Occipital lobe (tissue), 2 donors: ENCODE measurements around the gene PRSS50. TPM values are rescaled to one million over a fixed set of nuclear protein-coding genes. Genes with fewer than 3 reads are reported as not detected.
"Not testable (repeated sequence)": the region's sequence is repeated elsewhere in the genome, so short reads cannot be mapped to it uniquely, and the experiment has no call there.

ENCODE experiments used
- DNase-seq: peaks from one replicate; lab custom pipeline; 2025; lab: John Stamatoyannopoulos, UW
- total RNA-seq: library from RNA; depleted of rRNA; stranded (reverse); fragments of >200 nt; gene quantifications from one replicate; pipeline ENCODE4 v1.2.3, GENCODE V29; 2014

The PRSS50 gene
- total RNA-seq, 1 donor from 2014 or later: 0.31 TPM

- no peak for DNase-seq
Measured at GRCh38 chr3:46709157-46709654, 8.5 kb downstream of the PRSS50 start.

- no peak for DNase-seq
Measured at GRCh38 chr3:46708401-46709156, 9.1 kb downstream of the PRSS50 start.

- DNase-seq: no peak
Measured at GRCh38 chr3:46707601-46708011, 10.1 kb downstream of the PRSS50 start.

- no peak for DNase-seq
Measured at GRCh38 chr3:46706771-46707582, 10.7 kb downstream of the PRSS50 start.

GRCh38 chr3:46705751-46706552 lies 11.7 kb downstream of the PRSS50 start:
- no peak for DNase-seq

- peak; percentile 57 for DNase-seq
Measured at GRCh38 chr3:46705022-46705530, 12.6 kb downstream of the PRSS50 start.

GRCh38 chr3:46704346-46704745 lies 13.3 kb downstream of the PRSS50 start:
- not testable (repeated sequence) for DNase-seq

GRCh38 chr3:46703013-46703520 lies 14.6 kb downstream of the PRSS50 start:
- DNase-seq: no peak

- peak; percentile 20 for DNase-seq
Measured at GRCh38 chr3:46702246-46703012, 15.2 kb downstream of the PRSS50 start.

GRCh38 chr3:46701181-46701939 lies 16.3 kb downstream of the PRSS50 start, which contains the start of gene TMIE:
Gene TMIE (plus strand): TSS chr3:46701392. CDS start chr3:46701488, 96 bp downstream.
- no peak for DNase-seq

GRCh38 chr3:46700772-46701171 lies 16.9 kb downstream of the PRSS50 start:
- DNase-seq: no peak

GRCh38 chr3:46699676-46700523 lies 17.8 kb downstream of the PRSS50 start:
- no peak for DNase-seq

GRCh38 chr3:46695962-46696894 lies 21.4 kb downstream of the PRSS50 start:
- no peak for DNase-seq

- DNase-seq: no peak
Measured at GRCh38 chr3:46695177-46695961, 22.3 kb downstream of the PRSS50 start.

GRCh38 chr3:46694520-46694919 lies 23.1 kb downstream of the PRSS50 start:
- DNase-seq: no peak

- no peak for DNase-seq
Measured at GRCh38 chr3:46693892-46694226, 23.8 kb downstream of the PRSS50 start.
